Psoas muscle (tissue), 8 donors: Measurements from ENCODE around the gene SYNPO2. TPM values are rescaled to one million over a fixed set of nuclear protein-coding genes. Genes with fewer than 3 reads are reported as not detected.

Source experiments
- ATAC-seq, 4 donors: fragments of 200-7000 bp; cut with Tn5 transposase; one replicate each; pipeline ENCODE4 v1.9.1; 2020; ENCODE audit warnings: moderate library complexity in 3 of 4, mild to moderate bottlenecking in 2 of 4
- DNase-seq, 2 donors: peaks; one replicate each; pipeline ENCODE4 v3.0.0-alpha.2; 2020
- H3K27ac ChIP-seq: fragments of 200-600 bp; one replicate; pipeline ENCODE4 v1.8.0; 2022
- H3K27me3 ChIP-seq, 3 donors: fragments of 200-600 bp in 1 of 3; one replicate each; pipeline versions ENCODE4 v1.6.1 to v1.8.0; 2013 to 2022; ENCODE audit warnings: low read length in 2 of 3, mild to moderate bottlenecking in 2 of 3, moderate library complexity in 1 of 3; ENCODE audit not compliant: insufficient read depth in 3 of 3
- H3K36me3 ChIP-seq, 2 donors: fragments of 200-600 bp in 1 of 2; one replicate each; pipeline versions ENCODE4 v1.6.1 to v1.8.0; 2013 to 2022; ENCODE audit warnings: low read depth in 1 of 2, mild to moderate bottlenecking in 1 of 2, moderate library complexity in 1 of 2; ENCODE audit not compliant: insufficient read depth in 1 of 2
- H3K4me1 ChIP-seq: fragments of 200-600 bp; one replicate; pipeline ENCODE4 v1.8.0; 2022
- H3K4me3 ChIP-seq: fragments of 200-600 bp; one replicate; pipeline ENCODE4 v1.8.0; 2022; ENCODE audit warnings: mild to moderate bottlenecking
- H3K9me3 ChIP-seq: fragments of 200-600 bp; one replicate; pipeline ENCODE4 v1.8.0; 2022
- WGBS, 3 donors: extraction: QIAGEN DNeasy Blood & Tissue Kit; methylation state at CpG; one replicate each; pipeline versions ENCODE4 v1.1.6 to v1.1.7; 2013; 5-methylcytosine and 5-hydroxymethylcytosine counted together
- intact Hi-C, 2 donors: fragments of 100-400 bp; cut with DNase I; formaldehyde crosslinking; loops; one replicate each; pipeline versions ENCODE4 v1.11.0 to v1.14.2; 2022
- polyA plus RNA-seq, 3 donors: library from polyadenylated mRNA; stranded (reverse); fragments of 200-250 nt; gene quantifications; one replicate each; pipeline ENCODE4 v1.2.3, GENCODE V29; 2013
- total RNA-seq, 4 donors: library from RNA; stranded (reverse); fragmentation: NEBNext Ultra II Directional in 2 of 4; extraction: Animal tissue kit (Norgen Biotek cat#: 25700) in 2 of 4; gene quantifications; one replicate each; pipeline versions ENCODE4 v1.2.1 to v1.2.4, GENCODE V29; 2021 to 2023
- TF ChIP-seq, protein P1 (sequence below): fragments of 200-600 bp; IDR thresholded peaks from one replicate; pipeline ENCODE4 v1.8.0; 2022; ENCODE audit warnings: antibody characterized with exemption
- donor health status: healthy with polysubstance abuse.
- donor health status: DM: no; HTN: no; CAD: no; lungs with moderate emphysema.
- donor health status: Bipolar disorder and iron deficiency.
- donor health status: healthy.
- donor health status: DM: yes; HTN: yes; CAD: no.
- donor health status: DM: no; HTN: no; CAD: no.
- donor health status: DM: no; HTN: no; CAD: no.
- donor health status: DM: yes; HTN: yes; CAD: no.

SYNPO2 gene
- total and polyA plus RNA-seq, 7 donors, result 35.7 to 2,858 (median 1,548) TPM

DNA sequence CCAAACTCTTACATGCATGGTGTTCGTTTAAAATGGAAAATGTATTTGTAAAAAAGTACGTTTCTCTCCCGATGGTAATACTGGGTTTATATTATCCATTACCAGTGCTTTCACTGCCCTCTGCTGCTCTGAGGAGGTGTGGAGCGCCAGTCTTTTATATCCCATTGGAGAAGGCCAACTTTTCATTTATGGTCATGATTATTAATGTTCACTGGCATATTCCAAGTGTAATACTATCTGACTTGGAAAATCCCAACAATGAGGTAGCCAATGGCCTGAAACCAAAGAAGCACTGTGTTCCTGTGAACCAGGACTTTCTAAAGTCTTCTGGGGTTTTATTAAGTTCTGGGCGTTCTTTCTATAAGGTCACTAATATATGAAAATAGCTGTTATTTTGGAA is 80.7 kb downstream of the SYNPO2 start:
- H3K9me3 ChIP-seq, result no peaks in the 10 kb centered on the region
- WGBS, 3 donors, result 5 to 15% (median 14%) methylated on average over 5 of the region's 5 CpGs
- peak overlapping the region; percentile 95 for H3K27ac ChIP-seq
- H3K4me1 ChIP-seq, result peaks cover 54% of the 10 kb centered on the region
- H3K4me3 ChIP-seq, result peak overlapping the region; percentile 46
- ATAC-seq (peak; percentile 74 to 81 (median 78)), DNase-seq (peak; percentile 42 to 72)
- TF ChIP-seq, protein P1, sequence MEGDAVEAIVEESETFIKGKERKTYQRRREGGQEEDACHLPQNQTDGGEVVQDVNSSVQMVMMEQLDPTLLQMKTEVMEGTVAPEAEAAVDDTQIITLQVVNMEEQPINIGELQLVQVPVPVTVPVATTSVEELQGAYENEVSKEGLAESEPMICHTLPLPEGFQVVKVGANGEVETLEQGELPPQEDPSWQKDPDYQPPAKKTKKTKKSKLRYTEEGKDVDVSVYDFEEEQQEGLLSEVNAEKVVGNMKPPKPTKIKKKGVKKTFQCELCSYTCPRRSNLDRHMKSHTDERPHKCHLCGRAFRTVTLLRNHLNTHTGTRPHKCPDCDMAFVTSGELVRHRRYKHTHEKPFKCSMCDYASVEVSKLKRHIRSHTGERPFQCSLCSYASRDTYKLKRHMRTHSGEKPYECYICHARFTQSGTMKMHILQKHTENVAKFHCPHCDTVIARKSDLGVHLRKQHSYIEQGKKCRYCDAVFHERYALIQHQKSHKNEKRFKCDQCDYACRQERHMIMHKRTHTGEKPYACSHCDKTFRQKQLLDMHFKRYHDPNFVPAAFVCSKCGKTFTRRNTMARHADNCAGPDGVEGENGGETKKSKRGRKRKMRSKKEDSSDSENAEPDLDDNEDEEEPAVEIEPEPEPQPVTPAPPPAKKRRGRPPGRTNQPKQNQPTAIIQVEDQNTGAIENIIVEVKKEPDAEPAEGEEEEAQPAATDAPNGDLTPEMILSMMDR, result peak; percentile 69
- H3K36me3 ChIP-seq, result no peaks in the 10 kb centered on the region
- intact Hi-C loops, result loop anchor here (2.0 to 5.0 kb wide), 5 partner anchors 81 to 227 kb away; partner anchors contain the start of genes SYNPO2 (in 2 of the 2) and SEC24D (in 1 of the 2)
- H3K27me3 ChIP-seq, result no peaks in the 10 kb centered on the region

GRCh38 chr4:118972167-118972566 is 83.5 kb downstream of the SYNPO2 start:
- Histone ChIP-seq H3K9me3 (no peaks in the 10 kb centered on the region), H3K36me3 (no peaks in the 10 kb centered on the region), H3K4me3 (no peak overlapping the region), H3K27ac (peak overlapping the region; percentile 95), H3K27me3 (no peaks in the 10 kb centered on the region), H3K4me1 (peaks cover 51% of the 10 kb centered on the region)
- intact Hi-C loops, result loop anchor here in 1 of 2 donors (5.0 kb wide), 1 partner anchor 225 kb away; no protein-coding TSS in a partner anchor
- TF ChIP-seq, protein P1, result no peak
- DNase-seq (no peak), ATAC-seq (no peak)
- 36 to 67% (median 46%) methylated on average over 2 of the region's 2 CpGs for WGBS, 3 donors

- WGBS, 3 donors, result 35 to 61% (median 48%) methylated on average over 6 of the region's 6 CpGs
- Histone ChIP-seq H3K27ac (peak overlapping the region; percentile 95), H3K4me1 (peaks cover 39% of the 10 kb centered on the region), H3K9me3 (no peaks in the 10 kb centered on the region), H3K27me3 (no peaks in the 10 kb centered on the region), H3K36me3 (no peaks in the 10 kb centered on the region), H3K4me3 (no peak overlapping the region)
- no peak for DNase-seq
- no peak for ATAC-seq
- TF ChIP-seq, protein P1, result no peak
- intact Hi-C loops, result loop anchor here in 1 of 2 donors (5.0 kb wide), 1 partner anchor 226 kb away; no protein-coding TSS in a partner anchor
Observed at GRCh38 chr4:118973295-118973694, 84.6 kb downstream of the SYNPO2 start.

- Histone ChIP-seq H3K36me3 (no peaks in the 10 kb centered on the region), H3K4me3 (peak overlapping the region; percentile 59), H3K27me3 (no peaks in the 10 kb centered on the region), H3K9me3 (no peaks in the 10 kb centered on the region), H3K27ac (peak overlapping the region; percentile 95), H3K4me1 (peaks cover 36% of the 10 kb centered on the region)
- ATAC-seq, result peak in 3 of 4 donors; percentile 4 to 20 (median 19)
- intact Hi-C loops, result loop anchor here in 1 of 2 donors (5.0 kb wide), 1 partner anchor 227 kb away; no protein-coding TSS in a partner anchor
- TF ChIP-seq, protein P1, result no peak
- 64 to 71% (median 69%) methylated on average over 2 of the region's 2 CpGs for WGBS, 3 donors
- DNase-seq, result no peak
Observed at GRCh38 chr4:118974758-118975157, 86.1 kb downstream of the SYNPO2 start.
